CD4-positive, alpha-beta T cell treated with Interleukin-21 for 1 hour (primary cell): ENCODE data around the gene AUH.

Experiments used
- DNase-seq: peaks from one replicate; pipeline ENCODE4 v3.0.0-alpha.2; 2020

The AUH gene

DNA sequence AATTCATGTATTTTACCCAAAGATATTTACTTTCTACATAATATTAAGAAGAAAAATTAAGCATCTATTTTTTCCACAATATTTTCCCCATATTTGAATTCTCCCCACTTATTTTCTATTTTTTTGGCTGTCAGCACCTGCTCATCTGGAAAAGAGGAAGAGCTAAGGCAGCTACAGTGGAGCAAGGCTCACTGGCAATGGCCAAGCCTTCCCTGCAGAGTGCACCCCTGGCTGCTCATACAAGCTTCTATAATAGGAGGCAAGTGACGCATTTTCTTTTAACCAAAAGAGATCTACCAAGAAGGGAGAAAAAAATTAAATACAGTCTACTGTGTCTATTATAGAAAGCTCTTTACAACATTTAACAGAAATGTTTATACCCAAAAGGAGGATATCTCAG, 72.5 kb downstream of the AUH start:
- DNase-seq = no peak

- no peak for DNase-seq
Measured at GRCh38 chr9:91285729-91286353, 75.9 kb downstream of the AUH start.

GRCh38 chr9:91282292-91282691, 79.4 kb downstream of the AUH start:
- DNase-seq = no peak

DNA sequence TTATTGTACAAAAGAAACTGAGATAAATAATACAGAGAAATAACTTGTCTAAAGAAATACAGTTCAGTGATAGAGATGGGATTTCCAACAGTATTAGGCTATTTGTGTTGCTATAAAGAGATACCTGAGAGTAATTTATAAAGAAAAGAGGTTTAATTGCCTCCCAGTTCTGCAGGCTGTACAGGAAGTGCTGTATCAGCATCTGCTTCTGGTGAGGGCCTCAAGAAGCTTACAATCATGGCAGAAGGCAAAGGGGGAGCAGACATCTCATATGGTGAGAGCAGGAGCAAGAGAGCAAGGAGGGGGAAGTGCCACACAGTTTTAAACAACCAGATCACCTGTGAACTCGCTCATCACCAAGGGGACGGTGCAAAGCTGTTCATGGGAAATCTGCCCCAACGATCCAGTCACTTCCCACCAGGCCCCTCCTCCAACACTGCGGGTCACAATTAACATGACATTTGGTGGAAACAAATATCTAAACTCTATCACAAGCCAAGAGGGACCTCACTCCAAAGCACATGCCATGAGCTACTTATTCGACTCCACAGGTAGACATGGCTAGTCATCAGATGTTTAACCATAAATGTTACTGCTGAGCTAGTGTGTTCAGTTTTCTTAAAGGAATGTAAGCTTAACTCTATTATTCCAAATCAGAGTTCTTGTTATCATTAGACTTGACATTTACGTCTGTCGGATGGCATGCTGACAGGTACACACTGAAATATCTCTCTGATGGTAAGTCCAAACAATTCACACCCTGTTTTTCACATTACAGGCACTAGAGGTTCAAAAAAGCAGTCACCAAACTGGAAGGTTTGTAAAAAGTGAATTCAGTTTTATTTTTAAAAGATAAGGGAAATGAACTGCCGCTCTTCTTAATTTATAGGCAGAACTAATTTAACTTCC, 82.2 kb downstream of the AUH start:
- no peak for DNase-seq

DNA sequence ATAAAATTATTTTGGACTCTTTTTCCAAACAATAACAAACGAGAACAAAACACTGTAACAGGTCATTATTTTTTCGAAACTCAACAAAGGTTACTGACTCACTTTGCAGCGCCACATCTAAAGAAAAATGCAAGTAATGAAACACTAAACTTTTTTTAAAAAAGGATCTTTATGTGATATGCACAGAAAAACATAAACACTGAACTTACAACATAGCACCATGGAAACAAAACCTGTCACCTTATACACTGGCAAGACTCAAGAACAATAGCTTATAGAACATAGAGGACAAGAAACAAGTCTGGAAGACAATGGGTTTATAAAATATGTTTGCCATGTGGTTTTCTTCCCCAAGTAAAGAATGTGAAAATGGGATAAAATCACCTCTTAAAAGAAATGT, 85.2 kb downstream of the AUH start:
- no peak for DNase-seq

DNA sequence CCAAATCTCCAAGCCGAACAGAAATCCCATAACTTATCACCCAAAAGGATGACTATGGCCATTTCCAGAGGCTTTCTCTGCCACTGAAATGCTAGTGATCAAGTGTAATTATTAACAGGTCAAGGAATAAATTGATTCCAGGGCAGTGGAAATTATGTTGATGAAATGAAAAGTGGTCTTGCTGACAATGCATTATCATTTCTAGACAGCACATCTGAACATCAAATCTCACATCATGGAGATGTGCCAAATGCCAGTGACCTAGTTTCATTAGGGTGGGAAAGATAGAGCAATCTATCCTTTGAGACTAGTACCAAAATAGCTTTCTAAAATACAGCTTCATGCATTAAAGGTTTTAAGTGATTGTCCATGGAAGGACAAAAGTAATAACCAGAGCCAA, 86.1 kb downstream of the AUH start:
- DNase-seq = no peak

DNA sequence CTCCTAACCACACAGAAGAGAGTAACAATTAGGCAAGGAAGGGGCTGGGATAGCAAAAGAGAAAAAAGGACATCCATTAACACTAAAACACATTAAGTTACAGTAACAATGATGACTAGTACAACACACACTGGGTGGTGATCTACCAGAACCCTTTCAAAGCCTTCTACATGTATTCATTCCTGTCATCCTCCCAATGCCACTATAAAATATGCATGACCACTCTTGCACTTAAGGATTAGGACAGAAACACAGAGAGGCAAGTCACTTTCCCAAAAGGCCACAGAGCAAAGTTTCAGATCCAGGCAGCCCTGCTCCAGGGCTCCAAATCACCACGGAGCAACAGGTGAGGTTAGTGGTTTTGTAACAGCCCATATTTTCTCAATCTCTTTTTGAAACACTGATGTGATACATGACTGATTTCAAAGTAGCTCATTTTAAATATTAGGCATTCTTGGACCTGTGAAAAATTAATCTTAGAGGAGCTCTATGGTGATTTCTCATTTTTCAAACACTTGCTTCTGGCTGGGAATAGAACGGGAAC, 86.7 kb downstream of the AUH start:
- no peak for DNase-seq

GRCh38 chr9:91273853-91274552, 87.7 kb downstream of the AUH start:
- DNase-seq = no peak

DNA sequence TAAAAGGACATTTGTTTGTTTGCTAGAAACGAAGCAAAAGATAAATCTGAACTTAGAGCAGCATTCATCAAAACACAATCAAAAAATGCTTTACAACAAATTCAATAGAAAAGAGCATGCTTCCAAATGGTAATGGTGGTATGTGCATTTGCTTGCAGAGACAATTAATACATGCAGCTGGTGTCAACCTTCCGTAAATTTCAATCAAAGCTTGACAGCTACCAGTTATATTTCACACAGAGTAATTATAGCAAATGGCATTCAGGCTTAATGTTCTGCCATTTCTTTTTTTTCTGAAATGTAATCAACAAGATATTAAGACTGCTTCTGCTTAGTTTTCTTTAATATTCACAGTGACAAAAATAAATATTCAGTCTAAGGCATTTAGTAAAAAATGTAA, 90.6 kb downstream of the AUH start:
- DNase-seq = no peak

- DNase-seq = no peak
Measured at GRCh38 chr9:91269907-91270491, 91.7 kb downstream of the AUH start.

DNA sequence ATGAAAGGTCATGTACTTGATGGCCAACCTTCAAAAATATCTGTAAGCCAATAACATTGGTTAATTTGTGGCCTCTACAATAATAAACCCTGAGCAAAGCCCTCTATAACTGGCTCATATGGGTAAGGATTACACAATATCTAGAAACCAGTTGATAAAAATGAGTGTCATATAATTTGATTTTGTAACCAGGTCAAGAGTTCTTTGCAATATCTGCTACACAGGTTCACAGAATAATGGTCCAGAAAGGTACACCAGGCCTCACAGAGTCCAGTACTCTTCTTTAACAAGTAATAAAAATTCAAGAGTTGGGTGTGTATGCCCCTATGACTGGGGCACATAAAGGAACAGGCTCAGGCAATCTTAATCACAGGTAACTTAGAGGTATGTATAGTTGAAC, 95.3 kb downstream of the AUH start:
- no peak for DNase-seq

DNA sequence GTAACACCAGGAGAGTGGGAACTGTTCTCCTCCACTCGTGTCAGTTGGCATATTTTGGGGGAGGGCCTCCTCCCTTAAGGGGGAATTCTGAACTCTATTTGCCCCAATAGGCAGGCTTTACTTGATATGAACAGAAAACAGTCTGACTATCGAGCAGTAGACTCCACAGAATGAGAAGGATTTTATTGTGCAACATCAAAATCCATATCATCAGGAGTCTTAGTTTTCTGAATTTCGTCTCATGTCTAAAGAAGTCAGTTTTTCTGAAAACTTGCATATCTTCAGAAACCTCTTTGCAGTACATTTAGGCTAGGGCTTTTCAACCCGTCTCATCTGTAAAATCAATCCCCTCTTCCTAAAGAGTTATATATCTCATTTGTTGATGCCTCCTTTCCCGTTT, 96.2 kb downstream of the AUH start:
- DNase-seq = no peak

DNA sequence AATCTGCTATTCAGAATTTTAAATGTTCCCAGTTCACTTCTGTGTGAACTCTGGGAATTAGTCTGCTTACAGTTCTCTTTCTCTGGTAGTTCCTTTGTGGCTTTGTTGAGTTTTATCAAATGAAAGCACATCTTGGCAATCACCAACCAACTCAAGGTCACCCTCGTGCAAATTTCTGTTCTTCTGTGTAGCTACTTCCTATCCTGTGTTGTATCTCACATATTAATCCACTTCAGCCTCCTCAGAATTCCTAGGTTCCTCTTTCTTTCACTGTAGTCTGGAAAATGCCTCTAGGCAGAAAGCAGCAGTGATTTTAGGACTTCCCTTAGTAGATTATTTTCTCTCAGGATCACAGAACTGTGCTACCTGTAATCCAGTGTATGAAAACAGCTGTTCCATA, 100.3 kb downstream of the AUH start:
- no peak for DNase-seq

GRCh38 chr9:91259162-91259561, 102.6 kb downstream of the AUH start:
- DNase-seq = no peak

GRCh38 chr9:91258451-91258850, 103.3 kb downstream of the AUH start:
- DNase-seq = no peak

GRCh38 chr9:91256235-91256634, 105.5 kb downstream of the AUH start:
- DNase-seq = peak; percentile 4

- no peak for DNase-seq
Measured at GRCh38 chr9:91255327-91255726, 106.4 kb downstream of the AUH start.

DNA sequence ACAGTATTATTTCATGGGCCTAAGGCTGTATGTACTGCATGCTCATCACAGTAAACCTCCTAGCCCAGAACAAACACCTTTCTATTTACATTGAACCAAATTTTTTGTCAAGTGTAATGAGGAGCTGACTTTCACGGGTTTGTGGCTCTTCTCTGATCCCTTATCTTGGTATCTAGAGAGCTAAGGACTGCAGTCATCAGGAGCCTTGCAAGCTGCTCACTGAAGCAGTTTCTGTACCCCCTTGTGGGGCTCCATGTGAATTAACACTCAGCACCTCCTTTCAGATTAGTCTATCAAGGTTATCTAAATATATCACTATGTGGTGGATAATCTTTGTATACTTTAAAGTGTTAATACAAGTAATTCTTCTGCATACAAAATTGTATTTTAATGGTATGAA, 108.2 kb downstream of the AUH start:
- DNase-seq = peak; percentile 49

DNA sequence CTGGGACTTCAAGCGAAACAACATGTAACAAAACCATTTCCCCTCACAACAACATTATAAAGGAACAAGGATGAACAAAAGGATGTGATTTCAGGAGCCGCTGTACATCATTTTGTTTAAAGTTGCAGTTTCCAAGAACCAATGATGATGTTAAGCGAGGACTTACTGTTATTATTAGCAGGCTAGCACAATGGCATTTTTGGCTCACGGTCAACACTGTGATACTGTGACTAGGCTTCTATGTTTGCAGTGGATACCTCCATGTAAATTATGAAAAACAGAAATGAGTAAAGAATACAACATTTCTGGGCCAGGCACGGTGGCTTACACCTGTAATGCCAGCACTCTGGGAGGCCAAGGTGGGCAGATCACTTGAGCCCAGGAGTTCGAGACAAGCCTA, 113.0 kb downstream of the AUH start:
- DNase-seq = no peak

- DNase-seq = no peak
Measured at GRCh38 chr9:91247278-91247677, 114.4 kb downstream of the AUH start.

DNA sequence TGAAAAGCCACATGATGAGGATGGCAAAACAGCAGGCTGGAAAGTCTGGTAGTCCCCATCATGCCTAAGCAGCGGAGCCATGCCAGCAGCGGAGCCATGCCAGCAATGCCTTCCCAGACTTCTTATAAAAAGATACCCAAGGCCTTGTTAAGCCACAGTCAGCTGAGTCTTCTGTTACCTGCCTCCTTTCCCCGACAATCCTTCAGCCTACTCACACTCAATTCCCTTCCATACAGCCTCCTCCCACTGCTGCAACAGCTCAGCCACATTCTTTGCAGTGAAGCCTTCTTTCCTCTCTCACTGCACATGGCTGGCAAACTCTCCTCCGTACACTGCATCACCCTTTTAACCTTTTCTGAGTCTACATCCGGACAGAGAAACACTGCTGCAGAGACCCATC, 114.9 kb downstream of the AUH start:
- no peak for DNase-seq

DNA sequence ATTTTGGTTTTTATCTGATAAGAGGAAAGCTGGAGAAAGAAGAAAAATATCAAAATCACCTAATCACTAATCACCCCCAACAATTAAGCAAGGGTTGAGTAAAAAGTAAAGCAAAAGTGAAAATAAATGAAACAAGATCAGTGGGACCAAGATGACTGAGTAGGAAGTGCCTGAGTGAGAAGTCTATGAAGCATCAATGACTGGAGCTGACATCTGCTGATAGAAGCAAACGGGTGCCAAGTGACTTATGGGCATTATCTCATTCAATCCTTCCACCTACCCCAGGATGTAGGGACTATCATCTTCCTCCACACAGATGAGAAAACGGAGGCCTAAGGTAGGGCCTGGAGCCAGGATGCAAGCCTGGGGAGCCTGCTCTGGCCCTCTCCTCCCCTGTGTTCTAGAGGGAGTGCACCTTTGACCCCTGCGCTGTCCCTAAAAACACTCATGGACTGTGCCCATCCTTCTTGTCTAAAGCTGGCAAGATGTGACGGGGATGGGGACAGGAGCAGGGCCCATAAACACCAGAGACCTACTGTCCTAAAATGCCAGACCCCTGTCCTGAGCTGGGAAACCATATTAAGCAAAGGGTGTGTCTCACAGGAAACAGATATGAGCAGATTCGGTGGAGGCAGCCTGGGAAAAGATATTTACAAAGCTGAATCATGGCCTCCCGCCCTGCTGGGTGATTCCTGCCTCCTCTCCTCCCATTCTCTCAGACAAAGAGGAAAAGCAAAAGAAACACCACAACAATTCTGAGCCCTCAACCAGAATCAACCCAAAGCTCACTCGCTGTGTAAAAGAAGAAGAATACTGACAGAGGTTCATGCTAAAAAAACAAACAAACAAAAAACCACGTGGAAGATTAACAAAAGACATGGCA, 116.0 kb downstream of the AUH start:
- peak; percentile 2 for DNase-seq
